ENCODE results near the gene PDAP1. TPM values are rescaled to one million over a fixed set of nuclear protein-coding genes. Genes with fewer than 3 reads are reported as not detected.

Gene PDAP1
- polyA plus RNA-seq, 1 experiment = 62.0 TPM

- POLR2A ChIA-PET = no interaction called here
- no peaks in the 10 kb centered on the region for H3K27me3 ChIP-seq (ENCODE audit: control insufficient read depth, insufficient read depth, low read length)
- peaks cover 48% of the 10 kb centered on the region for H3K36me3 ChIP-seq (ENCODE audit: control insufficient read depth, insufficient read depth, low read length)
- CTCF ChIA-PET = interaction anchor here (1.1 kb wide), 1 partner anchor 33 kb away, joined by 3 read pairs; no protein-coding TSS in a partner anchor
- H3K4me3 ChIP-seq (ENCODE audit: low read depth, low read length) = no peak overlapping the region
- DNase-seq (ENCODE audit: low read depth) = no peak
- TF ChIP-seq CTCF (IDR thresholded peaks at IDR 0.05; ENCODE audit: insufficient read depth, low read depth, low read length) = no peak
Measured at GRCh38 chr7:99448855-99449254, 40.5 kb upstream of the PDAP1 start.

- TF ChIP-seq CTCF (IDR thresholded peaks at IDR 0.05; ENCODE audit: insufficient read depth, low read depth, low read length) = peak; percentile 25; the same call in 1 of the 2 replicates
- CTCF ChIA-PET = interaction anchor here (1.1 to 1.5 kb wide), 2 partner anchors 13 to 32 kb away, joined by 3 read pairs; no protein-coding TSS in a partner anchor
- DNase-seq (ENCODE audit: low read depth) = no peak
- H3K4me3 ChIP-seq (ENCODE audit: low read depth, low read length) = no peak overlapping the region
- POLR2A ChIA-PET = no interaction called here
- H3K27me3 ChIP-seq (ENCODE audit: control insufficient read depth, insufficient read depth, low read length) = no peaks in the 10 kb centered on the region
- peaks cover 42% of the 10 kb centered on the region for H3K36me3 ChIP-seq (ENCODE audit: control insufficient read depth, insufficient read depth, low read length)
Measured at GRCh38 chr7:99447943-99448342, 39.5 kb upstream of the PDAP1 start.

- no peaks in the 10 kb centered on the region for H3K27me3 ChIP-seq (ENCODE audit: control insufficient read depth, insufficient read depth, low read length)
- ChIA-PET CTCF (no interaction called here), POLR2A (no interaction called here)
- no peak overlapping the region for H3K4me3 ChIP-seq (ENCODE audit: low read depth, low read length)
- no peak for DNase-seq (ENCODE audit: low read depth)
- TF ChIP-seq CTCF (IDR thresholded peaks at IDR 0.05; ENCODE audit: insufficient read depth, low read depth, low read length) = no peak
- H3K36me3 ChIP-seq (ENCODE audit: control insufficient read depth, insufficient read depth, low read length) = peaks cover 38% of the 10 kb centered on the region
Measured at GRCh38 chr7:99446096-99446495, 37.7 kb upstream of the PDAP1 start.

GRCh38 chr7:99440195-99440594 is 31.8 kb upstream of the PDAP1 start:
- Histone ChIP-seq H3K4me3 (ENCODE audit: low read depth, low read length) (peak overlapping the region; percentile 88), H3K27me3 (ENCODE audit: control insufficient read depth, insufficient read depth, low read length) (no peaks in the 10 kb centered on the region), H3K36me3 (ENCODE audit: control insufficient read depth, insufficient read depth, low read length) (peaks cover 10% of the 10 kb centered on the region)
- DNase-seq (ENCODE audit: low read depth) = no peak
- ChIA-PET POLR2A (interaction anchor here (0.6 kb wide), 1 partner anchor 176 kb away, joined by 3 read pairs; the partner anchor contains the start of gene ZSCAN25), CTCF (no interaction called here)
- no peak for TF ChIP-seq CTCF (IDR thresholded peaks at IDR 0.05; ENCODE audit: insufficient read depth, low read depth, low read length)

- no peaks in the 10 kb centered on the region for H3K27me3 ChIP-seq (ENCODE audit: control insufficient read depth, insufficient read depth, low read length)
- DNase-seq (ENCODE audit: low read depth) = peak; percentile 73
- POLR2A ChIA-PET = interaction anchor here (0.6 to 1.0 kb wide), 2 partner anchors 30 to 480 kb away, joined by 3 read pairs; partner anchors contain the start of genes BUD31 and PDAP1
- H3K4me3 ChIP-seq (ENCODE audit: low read depth, low read length) = peak within 1 kb of the TSS; percentile 88
- peaks cover 6% of the 10 kb centered on the region for H3K36me3 ChIP-seq (ENCODE audit: control insufficient read depth, insufficient read depth, low read length)
- no peak for TF ChIP-seq CTCF (IDR thresholded peaks at IDR 0.05; ENCODE audit: insufficient read depth, low read depth, low read length)
- CTCF ChIA-PET = interaction anchor here (2.2 kb wide), 1 partner anchor 23 kb away, joined by 7 read pairs; no protein-coding TSS in a partner anchor
Measured at GRCh38 chr7:99438573-99439480, 30.4 kb upstream of the PDAP1 start, which contains the start of the genes CPSF4 and PTCD1. TSS of gene CPSF4 (plus strand) at chr7:99438943. CDS start at chr7:99439083, 140 bp downstream. TSS of gene PTCD1 (minus strand) at chr7:99438798. CDS start at chr7:99435242, 3,556 bp downstream.
